ENCODE results near the gene INPP4B. TPM values are rescaled to one million over a fixed set of nuclear protein-coding genes. Genes with fewer than 3 reads are reported as not detected.

The INPP4B gene
- total RNA-seq, 2 experiments from 2014 or later: 63.9 to 64.9 TPM

GRCh38 chr4:142271832-142272231 is 574.3 kb downstream of the INPP4B start:
- Mint-ChIP-seq H3K27me3 (no peaks in the 10 kb centered on the region), H3K4me1 (ENCODE audit: low read depth) (peaks cover 84% of the 10 kb centered on the region), H3K9me3 (no peaks in the 10 kb centered on the region), H3K4me3 (no peak overlapping the region), H3K27ac (no peak overlapping the region), H3K36me3 (peaks cover 17% of the 10 kb centered on the region)
- intact Hi-C loops (cut with micrococcal nuclease): no loop called here
- ChIA-PET CTCF (interaction anchor here (0.8 to 1.1 kb wide), 2 partner anchors 10 to 11 kb away, joined by 3 read pairs; no protein-coding TSS in a partner anchor), POLR2A (no interaction called here)
- no peak for DNase-seq

GRCh38 chr4:142267101-142267500 is 579.0 kb downstream of the INPP4B start:
- no peaks in the 10 kb centered on the region for H3K9me3 Mint-ChIP-seq

GRCh38 chr4:142265946-142266345 is 580.2 kb downstream of the INPP4B start:
- Mint-ChIP-seq H3K4me3 (no peak overlapping the region), H3K9me3 (no peaks in the 10 kb centered on the region), H3K27me3 (no peaks in the 10 kb centered on the region), H3K36me3 (peaks cover 38% of the 10 kb centered on the region), H3K4me1 (ENCODE audit: low read depth) (peaks cover 89% of the 10 kb centered on the region), H3K27ac (peak overlapping the region; percentile 85)
- intact Hi-C loops (cut with micrococcal nuclease): loop anchor here (1.0 to 2.0 kb wide), 3 partner anchors 7 to 301 kb away; no protein-coding TSS in a partner anchor
- ChIA-PET POLR2A (interaction anchor here (0.9 to 1.5 kb wide), 3 partner anchors 25 to 301 kb away, joined by 3 to 4 read pairs (median 3); no protein-coding TSS in a partner anchor), CTCF (interaction anchor here (0.7 to 1.9 kb wide), 3 partner anchors 8 to 302 kb away, joined by 4 to 6 read pairs (median 5); no protein-coding TSS in a partner anchor)
- no peak for DNase-seq

More at GRCh38 chr4:142267101-142267500, 579.0 kb downstream of the INPP4B start:
- intact Hi-C loops (cut with micrococcal nuclease): no loop called here
- H3K27me3 Mint-ChIP-seq: no peaks in the 10 kb centered on the region
- H3K36me3 Mint-ChIP-seq: peaks cover 33% of the 10 kb centered on the region
- CTCF ChIA-PET: interaction anchor here (1.9 kb wide), 1 partner anchor 16 kb away, joined by 6 read pairs; no protein-coding TSS in a partner anchor
- POLR2A ChIA-PET: no interaction called here
- no peak overlapping the region for H3K4me3 Mint-ChIP-seq
- peaks cover 88% of the 10 kb centered on the region for H3K4me1 Mint-ChIP-seq (ENCODE audit: low read depth)
- no peak overlapping the region for H3K27ac Mint-ChIP-seq
- DNase-seq: no peak

GRCh38 chr4:142265536-142265935 is 580.6 kb downstream of the INPP4B start:
- peak overlapping the region; percentile 7 for H3K4me3 Mint-ChIP-seq
- intact Hi-C loops (cut with micrococcal nuclease): loop anchor here (1.0 to 2.0 kb wide), 3 partner anchors 8 to 301 kb away; no protein-coding TSS in a partner anchor
- ChIA-PET POLR2A (interaction anchor here (0.9 to 1.5 kb wide), 3 partner anchors 26 to 302 kb away, joined by 3 to 4 read pairs (median 3); no protein-coding TSS in a partner anchor), CTCF (interaction anchor here (0.7 to 1.9 kb wide), 3 partner anchors 9 to 302 kb away, joined by 4 to 6 read pairs (median 5); no protein-coding TSS in a partner anchor)
- DNase-seq: peak; percentile 40
- peak overlapping the region; percentile 85 for H3K27ac Mint-ChIP-seq
- H3K4me1 Mint-ChIP-seq (ENCODE audit: low read depth): peaks cover 88% of the 10 kb centered on the region
- H3K9me3 Mint-ChIP-seq: no peaks in the 10 kb centered on the region
- H3K27me3 Mint-ChIP-seq: no peaks in the 10 kb centered on the region
- peaks cover 38% of the 10 kb centered on the region for H3K36me3 Mint-ChIP-seq

- Mint-ChIP-seq H3K27me3 (no peaks in the 10 kb centered on the region), H3K4me1 (ENCODE audit: low read depth) (peaks cover 82% of the 10 kb centered on the region), H3K27ac (peak overlapping the region; percentile 85), H3K36me3 (peaks cover 40% of the 10 kb centered on the region), H3K4me3 (no peak overlapping the region), H3K9me3 (no peaks in the 10 kb centered on the region)
- intact Hi-C loops (cut with micrococcal nuclease): loop anchor here (1.0 to 2.0 kb wide), 3 partner anchors 8 to 302 kb away; no protein-coding TSS in a partner anchor
- POLR2A ChIA-PET: interaction anchor here (0.9 to 1.5 kb wide), 3 partner anchors 26 to 302 kb away, joined by 3 to 4 read pairs (median 3); no protein-coding TSS in a partner anchor
- no peak for DNase-seq
- CTCF ChIA-PET: interaction anchor here (1.3 to 1.9 kb wide), 2 partner anchors 9 to 18 kb away, joined by 4 to 6 read pairs; no protein-coding TSS in a partner anchor
These were observed 581.1 kb downstream of the INPP4B start for GRCh38 chr4:142264961-142265360.

GRCh38 chr4:142262956-142263355 is 583.1 kb downstream of the INPP4B start:
- H3K4me1 Mint-ChIP-seq (ENCODE audit: low read depth): peaks cover 65% of the 10 kb centered on the region

GRCh38 chr4:142248946-142249345 is 597.2 kb downstream of the INPP4B start:
- ChIA-PET POLR2A (no interaction called here), CTCF (no interaction called here)
- no peak overlapping the region for H3K4me3 Mint-ChIP-seq
- no peaks in the 10 kb centered on the region for H3K27me3 Mint-ChIP-seq
- no peak overlapping the region for H3K27ac Mint-ChIP-seq
- peaks cover 22% of the 10 kb centered on the region for H3K4me1 Mint-ChIP-seq (ENCODE audit: low read depth)
- peaks cover 48% of the 10 kb centered on the region for H3K36me3 Mint-ChIP-seq
- intact Hi-C loops (cut with micrococcal nuclease): no loop called here
- no peak for DNase-seq
- peaks cover 4% of the 10 kb centered on the region for H3K9me3 Mint-ChIP-seq

More at GRCh38 chr4:142262956-142263355, 583.1 kb downstream of the INPP4B start:
- ChIA-PET CTCF (interaction anchor here (1.0 kb wide), 1 partner anchor 19 kb away, joined by 3 read pairs; no protein-coding TSS in a partner anchor), POLR2A (no interaction called here)
- Mint-ChIP-seq H3K4me3 (no peak overlapping the region), H3K27me3 (no peaks in the 10 kb centered on the region), H3K27ac (peak overlapping the region; percentile 21), H3K36me3 (peaks cover 39% of the 10 kb centered on the region), H3K9me3 (no peaks in the 10 kb centered on the region)
- intact Hi-C loops (cut with micrococcal nuclease): no loop called here
- DNase-seq: no peak

- H3K9me3 Mint-ChIP-seq: peaks cover 4% of the 10 kb centered on the region
- no peak for DNase-seq
- no peak overlapping the region for H3K4me3 Mint-ChIP-seq
- H3K36me3 Mint-ChIP-seq: peaks cover 35% of the 10 kb centered on the region
- POLR2A ChIA-PET: no interaction called here
- intact Hi-C loops (cut with micrococcal nuclease): no loop called here
- peaks cover 40% of the 10 kb centered on the region for H3K4me1 Mint-ChIP-seq (ENCODE audit: low read depth)
- H3K27ac Mint-ChIP-seq: no peak overlapping the region
- CTCF ChIA-PET: no interaction called here
- no peaks in the 10 kb centered on the region for H3K27me3 Mint-ChIP-seq
These were observed 602.8 kb downstream of the INPP4B start for GRCh38 chr4:142243255-142243654.

GRCh38 chr4:142242156-142242555 is 603.9 kb downstream of the INPP4B start:
- ChIA-PET POLR2A (no interaction called here), CTCF (interaction anchor here (1.7 kb wide), 1 partner anchor 40 kb away, joined by 6 read pairs; no protein-coding TSS in a partner anchor)
- no peaks in the 10 kb centered on the region for H3K27me3 Mint-ChIP-seq
- no peak for DNase-seq
- peaks cover 4% of the 10 kb centered on the region for H3K9me3 Mint-ChIP-seq
- no peak overlapping the region for H3K27ac Mint-ChIP-seq
- intact Hi-C loops (cut with micrococcal nuclease): no loop called here
- H3K4me1 Mint-ChIP-seq (ENCODE audit: low read depth): peaks cover 38% of the 10 kb centered on the region
- no peak overlapping the region for H3K4me3 Mint-ChIP-seq
- peaks cover 27% of the 10 kb centered on the region for H3K36me3 Mint-ChIP-seq

- Mint-ChIP-seq H3K36me3 (peaks cover 22% of the 10 kb centered on the region), H3K27me3 (no peaks in the 10 kb centered on the region), H3K9me3 (no peaks in the 10 kb centered on the region), H3K4me3 (no peak overlapping the region), H3K4me1 (ENCODE audit: low read depth) (peaks cover 28% of the 10 kb centered on the region), H3K27ac (no peak overlapping the region)
- intact Hi-C loops (cut with micrococcal nuclease): no loop called here
- ChIA-PET CTCF (no interaction called here), POLR2A (no interaction called here)
- no peak for DNase-seq
These were observed 607.5 kb downstream of the INPP4B start for GRCh38 chr4:142238589-142238988.

- H3K36me3 Mint-ChIP-seq: peaks cover 26% of the 10 kb centered on the region
- no peak for DNase-seq
- H3K27ac Mint-ChIP-seq: no peak overlapping the region
- no peak overlapping the region for H3K4me3 Mint-ChIP-seq
- H3K4me1 Mint-ChIP-seq (ENCODE audit: low read depth): peaks cover 24% of the 10 kb centered on the region
- ChIA-PET CTCF (no interaction called here), POLR2A (no interaction called here)
- no peaks in the 10 kb centered on the region for H3K27me3 Mint-ChIP-seq
- H3K9me3 Mint-ChIP-seq: no peaks in the 10 kb centered on the region
- intact Hi-C loops (cut with micrococcal nuclease): no loop called here
These were observed 609.8 kb downstream of the INPP4B start for GRCh38 chr4:142236268-142236667.

- H3K27ac Mint-ChIP-seq: no peak overlapping the region
- intact Hi-C loops (cut with micrococcal nuclease): no loop called here
- peaks cover 29% of the 10 kb centered on the region for H3K36me3 Mint-ChIP-seq
- peaks cover 22% of the 10 kb centered on the region for H3K4me1 Mint-ChIP-seq (ENCODE audit: low read depth)
- no peak overlapping the region for H3K4me3 Mint-ChIP-seq
- CTCF ChIA-PET: no interaction called here
- H3K27me3 Mint-ChIP-seq: no peaks in the 10 kb centered on the region
- no peak for DNase-seq
- no peaks in the 10 kb centered on the region for H3K9me3 Mint-ChIP-seq
- POLR2A ChIA-PET: no interaction called here
These were observed 614.3 kb downstream of the INPP4B start for GRCh38 chr4:142231787-142232186.

GRCh38 chr4:142230991-142231390 is 615.1 kb downstream of the INPP4B start:
- Mint-ChIP-seq H3K27ac (no peak overlapping the region), H3K4me1 (ENCODE audit: low read depth) (peaks cover 26% of the 10 kb centered on the region), H3K27me3 (no peaks in the 10 kb centered on the region), H3K4me3 (no peak overlapping the region), H3K9me3 (no peaks in the 10 kb centered on the region), H3K36me3 (peaks cover 25% of the 10 kb centered on the region)
- ChIA-PET POLR2A (no interaction called here), CTCF (no interaction called here)
- intact Hi-C loops (cut with micrococcal nuclease): no loop called here
- no peak for DNase-seq
